ENCODE results near the gene TMEM198. TPM values are rescaled to one million over a fixed set of nuclear protein-coding genes. Genes with fewer than 3 reads are reported as not detected.

Gene TMEM198
- total RNA-seq, 1 experiment from 2014 or later, result 2.3 TPM

DNA sequence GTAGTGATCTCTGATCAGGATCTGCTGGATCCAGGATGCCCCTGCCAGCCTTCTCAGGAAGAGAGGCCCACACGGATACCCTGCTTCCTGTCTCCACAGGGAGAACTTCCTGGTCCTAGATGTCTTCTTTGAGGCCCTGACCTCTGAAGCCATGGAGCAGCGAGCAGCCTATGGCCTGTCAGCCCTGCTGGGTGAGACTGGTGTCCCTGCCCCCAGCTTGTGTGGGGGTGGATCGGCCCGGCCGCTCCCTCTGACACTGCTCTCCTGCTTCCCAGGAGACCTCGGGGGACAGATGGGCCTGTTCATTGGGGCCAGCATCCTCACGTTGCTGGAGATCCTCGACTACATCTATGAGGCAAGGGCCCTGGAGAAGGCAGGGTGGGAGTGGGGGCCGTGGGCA, 6.9 kb upstream of the TMEM198 start:
- ChIA-PET CTCF (interaction anchor here (0.5 kb wide), 1 partner anchor 149 kb away, joined by 3 read pairs; the partner anchor contains the start of gene DNPEP), POLR2A (no interaction called here)
- no peak overlapping the region for H3K27ac ChIP-seq (ENCODE audit: low read length)
- H3K36me3 ChIP-seq (ENCODE audit: control insufficient read depth, insufficient read depth, low read length), result no peaks in the 10 kb centered on the region
- in situ Hi-C loops (cut with HindIII; ENCODE audit: low pct_unique_long_range_greater_than_20kb, low sequenced_read_pairs), result no loop called here
- H3K9me3 ChIP-seq (ENCODE audit: control insufficient read depth, insufficient read depth, low read depth, low read length), result no peaks in the 10 kb centered on the region
- ATAC-seq (no peak), DNase-seq (ENCODE audit: low read depth, low spot score) (no peak)
- no peaks in the 10 kb centered on the region for H3K27me3 ChIP-seq (ENCODE audit: control insufficient read depth, insufficient read depth, low read length)
- peaks cover 1% of the 10 kb centered on the region; the same call in 1 of the 2 replicates for H3K4me1 ChIP-seq (ENCODE audit: control insufficient read depth, insufficient read depth, low read length)
- BruUV-seq (replicated peaks), result no TSS peak
- TF ChIP-seq, protein P1, sequence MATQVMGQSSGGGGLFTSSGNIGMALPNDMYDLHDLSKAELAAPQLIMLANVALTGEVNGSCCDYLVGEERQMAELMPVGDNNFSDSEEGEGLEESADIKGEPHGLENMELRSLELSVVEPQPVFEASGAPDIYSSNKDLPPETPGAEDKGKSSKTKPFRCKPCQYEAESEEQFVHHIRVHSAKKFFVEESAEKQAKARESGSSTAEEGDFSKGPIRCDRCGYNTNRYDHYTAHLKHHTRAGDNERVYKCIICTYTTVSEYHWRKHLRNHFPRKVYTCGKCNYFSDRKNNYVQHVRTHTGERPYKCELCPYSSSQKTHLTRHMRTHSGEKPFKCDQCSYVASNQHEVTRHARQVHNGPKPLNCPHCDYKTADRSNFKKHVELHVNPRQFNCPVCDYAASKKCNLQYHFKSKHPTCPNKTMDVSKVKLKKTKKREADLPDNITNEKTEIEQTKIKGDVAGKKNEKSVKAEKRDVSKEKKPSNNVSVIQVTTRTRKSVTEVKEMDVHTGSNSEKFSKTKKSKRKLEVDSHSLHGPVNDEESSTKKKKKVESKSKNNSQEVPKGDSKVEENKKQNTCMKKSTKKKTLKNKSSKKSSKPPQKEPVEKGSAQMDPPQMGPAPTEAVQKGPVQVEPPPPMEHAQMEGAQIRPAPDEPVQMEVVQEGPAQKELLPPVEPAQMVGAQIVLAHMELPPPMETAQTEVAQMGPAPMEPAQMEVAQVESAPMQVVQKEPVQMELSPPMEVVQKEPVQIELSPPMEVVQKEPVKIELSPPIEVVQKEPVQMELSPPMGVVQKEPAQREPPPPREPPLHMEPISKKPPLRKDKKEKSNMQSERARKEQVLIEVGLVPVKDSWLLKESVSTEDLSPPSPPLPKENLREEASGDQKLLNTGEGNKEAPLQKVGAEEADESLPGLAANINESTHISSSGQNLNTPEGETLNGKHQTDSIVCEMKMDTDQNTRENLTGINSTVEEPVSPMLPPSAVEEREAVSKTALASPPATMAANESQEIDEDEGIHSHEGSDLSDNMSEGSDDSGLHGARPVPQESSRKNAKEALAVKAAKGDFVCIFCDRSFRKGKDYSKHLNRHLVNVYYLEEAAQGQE (IDR thresholded peaks at IDR 0.05; ENCODE audit: insufficient read depth in 1 of 2, low read depth in 2 of 2, low read length in 1 of 2), result no peak
- TF ChIP-seq TCF7L2 (IDR thresholded peaks at IDR 0.05; ENCODE audit: low read depth, low read length) (no peak), SIN3A (IDR thresholded peaks at IDR 0.05; ENCODE audit: borderline replicate concordance, insufficient read depth, low read depth, low read length) (no peak), POLR2AphosphoS5 (IDR thresholded peaks at IDR 0.05; ENCODE audit: low read depth, low read length) (no peak)
- TF ChIP-seq, protein P2, sequence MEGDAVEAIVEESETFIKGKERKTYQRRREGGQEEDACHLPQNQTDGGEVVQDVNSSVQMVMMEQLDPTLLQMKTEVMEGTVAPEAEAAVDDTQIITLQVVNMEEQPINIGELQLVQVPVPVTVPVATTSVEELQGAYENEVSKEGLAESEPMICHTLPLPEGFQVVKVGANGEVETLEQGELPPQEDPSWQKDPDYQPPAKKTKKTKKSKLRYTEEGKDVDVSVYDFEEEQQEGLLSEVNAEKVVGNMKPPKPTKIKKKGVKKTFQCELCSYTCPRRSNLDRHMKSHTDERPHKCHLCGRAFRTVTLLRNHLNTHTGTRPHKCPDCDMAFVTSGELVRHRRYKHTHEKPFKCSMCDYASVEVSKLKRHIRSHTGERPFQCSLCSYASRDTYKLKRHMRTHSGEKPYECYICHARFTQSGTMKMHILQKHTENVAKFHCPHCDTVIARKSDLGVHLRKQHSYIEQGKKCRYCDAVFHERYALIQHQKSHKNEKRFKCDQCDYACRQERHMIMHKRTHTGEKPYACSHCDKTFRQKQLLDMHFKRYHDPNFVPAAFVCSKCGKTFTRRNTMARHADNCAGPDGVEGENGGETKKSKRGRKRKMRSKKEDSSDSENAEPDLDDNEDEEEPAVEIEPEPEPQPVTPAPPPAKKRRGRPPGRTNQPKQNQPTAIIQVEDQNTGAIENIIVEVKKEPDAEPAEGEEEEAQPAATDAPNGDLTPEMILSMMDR (IDR thresholded peaks at IDR 0.05), result no peak
- intact Hi-C loops (cut with micrococcal nuclease; ENCODE audit: unreplicated experiment), result no loop called here
- H3K4me3 ChIP-seq (ENCODE audit: low read depth in 2 of 2, low read length in 2 of 2), result no peak overlapping the region

DNA sequence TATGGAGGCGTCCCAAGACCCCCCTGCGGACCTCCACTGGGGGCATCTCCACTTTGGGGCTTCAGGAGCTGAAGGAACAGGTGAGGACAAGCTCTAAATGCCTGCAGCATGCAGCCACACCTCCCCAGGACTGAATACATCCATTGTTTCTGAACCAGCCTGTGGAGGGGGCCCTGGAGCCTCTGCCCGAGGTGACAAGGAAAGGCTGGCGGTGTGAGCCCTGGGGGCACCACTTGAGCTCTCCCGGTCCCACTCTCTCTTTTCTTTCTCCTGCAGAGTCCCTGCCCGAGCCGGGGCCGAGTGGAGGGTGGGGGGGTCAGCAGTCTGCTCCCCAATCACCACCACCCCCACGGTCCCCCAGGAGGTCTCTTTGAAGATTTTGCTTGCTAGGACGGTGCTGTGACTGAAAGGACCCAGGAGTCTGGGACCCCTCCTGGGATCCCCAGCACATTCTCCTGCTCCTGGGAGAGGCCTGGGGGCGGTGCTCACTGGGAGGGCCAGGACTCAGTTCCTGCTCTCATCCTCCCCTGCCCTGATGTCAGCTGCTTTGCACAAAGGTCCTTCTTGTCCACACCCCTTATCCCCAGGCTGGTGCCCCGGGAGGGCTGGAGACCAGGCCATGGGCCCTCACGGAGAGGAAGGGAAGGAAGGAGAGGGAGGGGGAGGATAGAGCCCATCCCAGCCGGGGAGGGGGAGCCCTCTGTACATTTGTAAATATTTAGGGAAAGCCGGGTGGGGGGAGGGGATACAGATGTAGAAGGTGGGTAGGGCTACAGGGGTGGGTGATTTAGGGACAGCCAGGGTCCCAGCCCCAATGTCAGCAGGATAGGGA, 6.0 kb upstream of the TMEM198 start:
- Histone ChIP-seq H3K4me3 (ENCODE audit: low read depth in 2 of 2, low read length in 2 of 2) (no peak overlapping the region), H3K36me3 (ENCODE audit: control insufficient read depth, insufficient read depth, low read length) (0 out of 2 replicates have a peak, but pooled peaks cover 2% of the 10 kb centered on the region), H3K27me3 (ENCODE audit: control insufficient read depth, insufficient read depth, low read length) (no peaks in the 10 kb centered on the region), H3K27ac (ENCODE audit: low read length) (no peak overlapping the region), H3K9me3 (ENCODE audit: control insufficient read depth, insufficient read depth, low read depth, low read length) (no peaks in the 10 kb centered on the region), H3K4me1 (ENCODE audit: control insufficient read depth, insufficient read depth, low read length) (peaks cover 9% of the 10 kb centered on the region; the same call in 1 of the 2 replicates)
- no TSS peak for BruUV-seq (replicated peaks)
- POLR2A ChIA-PET, result no interaction called here
- CTCF ChIA-PET, result interaction anchor here (0.5 to 0.8 kb wide), 4 partner anchors 27 to 150 kb away, joined by 3 to 6 read pairs (median 4); partner anchors contain the start of gene DNPEP
- in situ Hi-C loops (cut with HindIII; ENCODE audit: low pct_unique_long_range_greater_than_20kb, low sequenced_read_pairs) (no loop called here), intact Hi-C loops (cut with micrococcal nuclease; ENCODE audit: unreplicated experiment) (loop anchor here (1.0 kb wide), 1 partner anchor 104 kb away; no protein-coding TSS in a partner anchor)
- TF ChIP-seq SIN3A (IDR thresholded peaks at IDR 0.05; ENCODE audit: borderline replicate concordance, insufficient read depth, low read depth, low read length) (no peak), TCF7L2 (IDR thresholded peaks at IDR 0.05; ENCODE audit: low read depth, low read length) (no peak), POLR2AphosphoS5 (IDR thresholded peaks at IDR 0.05; ENCODE audit: low read depth, low read length) (no peak)
- TF ChIP-seq, protein P1 (IDR thresholded peaks at IDR 0.05; ENCODE audit: insufficient read depth in 1 of 2, low read depth in 2 of 2, low read length in 1 of 2), result no peak
- TF ChIP-seq, protein P2 (IDR thresholded peaks at IDR 0.05), result no peak
- ATAC-seq (no peak), DNase-seq (ENCODE audit: low read depth, low spot score) (no peak)
